ENCODE data around the gene CLEC4A. TPM values are rescaled to one million over a fixed set of nuclear protein-coding genes. Genes with fewer than 3 reads are reported as not detected.

The CLEC4A gene
- total RNA-seq, 1 experiment from 2014 or later: 1.3 TPM

DNA sequence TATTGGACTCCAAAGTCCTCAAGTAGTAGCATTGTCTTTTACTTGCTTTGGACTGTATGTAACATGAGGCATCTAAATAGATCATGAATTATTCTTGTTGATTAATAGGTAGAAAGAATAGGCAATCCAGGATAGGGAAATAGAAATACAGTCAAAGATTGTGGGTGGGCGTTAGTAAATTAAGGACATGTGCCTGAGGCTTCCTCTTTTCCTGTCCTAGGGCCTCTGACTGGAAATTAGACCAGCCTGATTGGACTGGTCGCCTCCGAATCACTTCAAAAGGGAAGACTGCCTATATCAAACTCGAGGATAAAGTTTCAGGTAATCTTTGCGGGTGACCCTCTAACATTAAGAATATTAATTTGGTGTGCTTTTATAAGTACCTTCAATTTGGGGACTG lies 33.7 kb upstream of the CLEC4A start:
- Mint-ChIP-seq H3K4me3 (ENCODE audit: unreplicated experiment) (no peak overlapping the region), H3K4me1 (ENCODE audit: insufficient read depth, unreplicated experiment) (peaks cover 19% of the 10 kb centered on the region), H3K36me3 (ENCODE audit: insufficient read depth, unreplicated experiment) (peaks cover 59% of the 10 kb centered on the region), H3K27me3 (ENCODE audit: insufficient read depth, unreplicated experiment) (no peaks in the 10 kb centered on the region), H3K27ac (ENCODE audit: low read depth, unreplicated experiment) (no peak overlapping the region), H3K9me3 (ENCODE audit: unreplicated experiment) (no peaks in the 10 kb centered on the region)
- ChIA-PET POLR2A (no interaction called here), CTCF (no interaction called here)
- BruUV-seq (replicated peaks): no TSS peak
- intact Hi-C loops (cut with micrococcal nuclease): no loop called here
- TF ChIP-seq, protein P1, sequence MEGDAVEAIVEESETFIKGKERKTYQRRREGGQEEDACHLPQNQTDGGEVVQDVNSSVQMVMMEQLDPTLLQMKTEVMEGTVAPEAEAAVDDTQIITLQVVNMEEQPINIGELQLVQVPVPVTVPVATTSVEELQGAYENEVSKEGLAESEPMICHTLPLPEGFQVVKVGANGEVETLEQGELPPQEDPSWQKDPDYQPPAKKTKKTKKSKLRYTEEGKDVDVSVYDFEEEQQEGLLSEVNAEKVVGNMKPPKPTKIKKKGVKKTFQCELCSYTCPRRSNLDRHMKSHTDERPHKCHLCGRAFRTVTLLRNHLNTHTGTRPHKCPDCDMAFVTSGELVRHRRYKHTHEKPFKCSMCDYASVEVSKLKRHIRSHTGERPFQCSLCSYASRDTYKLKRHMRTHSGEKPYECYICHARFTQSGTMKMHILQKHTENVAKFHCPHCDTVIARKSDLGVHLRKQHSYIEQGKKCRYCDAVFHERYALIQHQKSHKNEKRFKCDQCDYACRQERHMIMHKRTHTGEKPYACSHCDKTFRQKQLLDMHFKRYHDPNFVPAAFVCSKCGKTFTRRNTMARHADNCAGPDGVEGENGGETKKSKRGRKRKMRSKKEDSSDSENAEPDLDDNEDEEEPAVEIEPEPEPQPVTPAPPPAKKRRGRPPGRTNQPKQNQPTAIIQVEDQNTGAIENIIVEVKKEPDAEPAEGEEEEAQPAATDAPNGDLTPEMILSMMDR (IDR thresholded peaks at IDR 0.05; ENCODE audit: unreplicated experiment): no peak
- DNase-seq (ENCODE audit: unreplicated experiment): no peak

DNA sequence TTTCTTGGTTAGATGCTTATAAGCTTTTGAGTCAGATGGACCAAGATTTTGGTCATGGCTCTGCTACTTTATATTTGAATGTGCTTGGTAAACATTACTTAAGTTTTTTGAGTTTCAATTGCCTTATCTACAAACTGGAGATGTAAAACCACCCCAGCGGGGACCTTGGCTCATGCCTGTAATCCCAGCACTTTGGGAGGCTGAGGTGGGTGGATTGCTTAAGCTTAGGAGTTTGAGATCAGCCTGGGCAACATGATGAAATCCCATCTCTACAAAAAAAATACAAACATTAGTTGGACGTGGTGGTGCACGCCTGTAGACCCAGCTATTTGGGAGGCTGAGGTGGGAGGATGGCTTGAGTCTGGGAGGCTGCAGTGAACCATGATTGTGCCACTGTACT lies 30.1 kb upstream of the CLEC4A start:
- Mint-ChIP-seq H3K27ac (ENCODE audit: low read depth, unreplicated experiment) (no peak overlapping the region), H3K36me3 (ENCODE audit: insufficient read depth, unreplicated experiment) (peaks cover 92% of the 10 kb centered on the region), H3K9me3 (ENCODE audit: unreplicated experiment) (no peaks in the 10 kb centered on the region), H3K27me3 (ENCODE audit: insufficient read depth, unreplicated experiment) (no peaks in the 10 kb centered on the region), H3K4me1 (ENCODE audit: insufficient read depth, unreplicated experiment) (peaks cover 8% of the 10 kb centered on the region), H3K4me3 (ENCODE audit: unreplicated experiment) (no peak overlapping the region)
- ChIA-PET POLR2A (no interaction called here), CTCF (interaction anchor here (0.9 to 1.7 kb wide), 2 partner anchors 16 to 48 kb away, joined by 3 to 11 read pairs; no protein-coding TSS in a partner anchor)
- DNase-seq (ENCODE audit: unreplicated experiment): no peak
- TF ChIP-seq, protein P1 (IDR thresholded peaks at IDR 0.05; ENCODE audit: unreplicated experiment): no peak
- no TSS peak for BruUV-seq (replicated peaks)
- intact Hi-C loops (cut with micrococcal nuclease): no loop called here

DNA sequence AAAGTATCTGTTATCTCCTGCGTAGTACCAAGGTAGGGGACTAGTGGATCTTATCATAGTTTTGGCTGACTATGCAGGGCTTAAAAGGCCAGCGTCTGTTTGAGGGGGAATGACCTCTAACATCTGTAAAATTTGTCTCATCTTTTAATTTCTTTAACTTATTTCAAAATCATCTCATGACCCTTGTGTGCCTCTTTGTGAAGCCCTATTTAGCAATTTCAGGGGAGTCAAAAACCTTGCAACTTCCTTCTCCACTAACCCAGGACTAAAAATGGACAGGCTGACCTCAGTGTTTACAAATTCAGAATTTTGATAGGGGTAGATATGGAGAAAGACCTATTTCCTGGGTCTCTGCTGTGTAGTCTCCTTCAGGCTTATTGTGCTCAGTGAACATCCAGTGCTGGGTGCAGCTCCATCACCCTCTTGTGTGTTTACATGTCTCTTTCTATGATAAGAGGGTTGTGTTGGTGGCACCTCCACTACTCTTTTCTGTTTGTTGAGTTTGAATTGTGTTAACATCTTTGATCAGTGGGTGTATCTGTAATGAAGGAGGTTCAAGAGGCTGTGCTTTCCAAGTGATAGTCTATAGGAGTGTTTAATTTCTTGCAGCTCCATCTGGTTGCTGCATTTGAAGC lies 27.0 kb upstream of the CLEC4A start:
- ChIA-PET CTCF (interaction anchor here (0.7 kb wide), 1 partner anchor 30 kb away, joined by 3 read pairs; no protein-coding TSS in a partner anchor), POLR2A (no interaction called here)
- no peak overlapping the region for H3K4me3 Mint-ChIP-seq (ENCODE audit: unreplicated experiment)
- peaks cover 73% of the 10 kb centered on the region for H3K36me3 Mint-ChIP-seq (ENCODE audit: insufficient read depth, unreplicated experiment)
- no peaks in the 10 kb centered on the region for H3K9me3 Mint-ChIP-seq (ENCODE audit: unreplicated experiment)
- intact Hi-C loops (cut with micrococcal nuclease): no loop called here
- H3K27me3 Mint-ChIP-seq (ENCODE audit: insufficient read depth, unreplicated experiment): no peaks in the 10 kb centered on the region
- H3K27ac Mint-ChIP-seq (ENCODE audit: low read depth, unreplicated experiment): no peak overlapping the region
- TF ChIP-seq, protein P1 (IDR thresholded peaks at IDR 0.05; ENCODE audit: unreplicated experiment): no peak
- DNase-seq (ENCODE audit: unreplicated experiment): no peak
- H3K4me1 Mint-ChIP-seq (ENCODE audit: insufficient read depth, unreplicated experiment): peaks cover 6% of the 10 kb centered on the region
- no TSS peak for BruUV-seq (replicated peaks)

DNA sequence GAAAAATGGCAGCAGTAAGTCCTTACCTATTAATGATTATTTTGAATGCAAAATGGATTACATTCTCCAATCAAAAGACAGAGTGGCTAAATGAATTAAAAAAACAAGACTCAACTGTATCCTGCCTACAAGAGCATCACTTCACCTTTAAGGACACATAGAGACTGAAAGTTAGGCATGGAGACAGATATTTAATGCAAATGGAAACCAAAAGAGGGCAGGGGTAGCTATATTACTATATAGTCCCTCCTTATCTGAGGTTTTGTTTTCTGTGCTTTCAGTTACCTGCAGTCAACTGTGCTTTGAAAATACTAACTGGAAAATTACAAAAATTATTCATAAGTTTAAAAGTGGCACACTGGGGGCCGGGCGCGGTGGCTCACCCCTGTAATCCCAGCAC lies 24.2 kb upstream of the CLEC4A start:
- Mint-ChIP-seq H3K36me3 (ENCODE audit: insufficient read depth, unreplicated experiment) (peaks cover 44% of the 10 kb centered on the region), H3K9me3 (ENCODE audit: unreplicated experiment) (no peaks in the 10 kb centered on the region), H3K27ac (ENCODE audit: low read depth, unreplicated experiment) (peak overlapping the region; percentile 59), H3K4me3 (ENCODE audit: unreplicated experiment) (no peak overlapping the region), H3K27me3 (ENCODE audit: insufficient read depth, unreplicated experiment) (no peaks in the 10 kb centered on the region), H3K4me1 (ENCODE audit: insufficient read depth, unreplicated experiment) (peaks cover 6% of the 10 kb centered on the region)
- DNase-seq (ENCODE audit: unreplicated experiment): no peak
- BruUV-seq (replicated peaks): no TSS peak
- POLR2A ChIA-PET: interaction anchor here (1.0 kb wide), 1 partner anchor 18 kb away, joined by 3 read pairs; no protein-coding TSS in a partner anchor
- CTCF ChIA-PET: interaction anchor here (0.6 to 0.9 kb wide), 2 partner anchors 54 to 507 kb away, joined by 4 to 6 read pairs; no protein-coding TSS in a partner anchor
- TF ChIP-seq, protein P1 (IDR thresholded peaks at IDR 0.05; ENCODE audit: unreplicated experiment): no peak
- intact Hi-C loops (cut with micrococcal nuclease): no loop called here

All from MCF 10A (cell line).